ENCODE data around the gene SPDYE2.
"Not testable (repeated sequence)": the region's sequence is repeated elsewhere in the genome, so short reads cannot be mapped to it uniquely, and the experiment has no call there.

GRCh38 chr7:102599699-102600098 is 48.7 kb downstream of the SPDYE2 start:
- not testable (repeated sequence) for TF ChIP-seq EZH2 (IDR thresholded peaks at IDR 0.05; ENCODE audit: borderline replicate concordance, low read depth, low read length, severe bottlenecking); CTCF (IDR thresholded peaks at IDR 0.05; ENCODE audit: borderline replicate concordance, extremely low read depth, low read length, poor library complexity, severe bottlenecking)

All from DND-41 (cell line).